NOMO-1 treated with DMSO at 0.1 percent for 48 hours (cell line): Measurements from ENCODE around the gene PBRM1.
A peak's percentile ranks its signal among the peaks of the same experiment; 100 is the strongest.
"Not testable (repeated sequence)": the region's sequence is repeated elsewhere in the genome, so short reads cannot be mapped to it uniquely, and the experiment has no call there.

Experiments
- DNase-seq: peaks from one replicate; lab custom pipeline; 2025; ENCODE audit not compliant: unreplicated experiment; lab: John Stamatoyannopoulos, UW

The PBRM1 gene

GRCh38 chr3:52536369-52537164 is 149.1 kb downstream of the PBRM1 start, which contains the start of gene UQCC5:
Gene UQCC5 (plus strand): TSS chr3:52536605. CDS start chr3:52536756, 151 bp downstream.
- DNase-seq: peak; percentile 97

GRCh38 chr3:52536112-52536368 is 149.7 kb downstream of the PBRM1 start:
- DNase-seq: no peak

GRCh38 chr3:52535411-52536111 is 150.2 kb downstream of the PBRM1 start:
- DNase-seq: no peak

- no peak for DNase-seq
These were observed 151.2 kb downstream of the PBRM1 start for GRCh38 chr3:52534281-52535183.

GRCh38 chr3:52533623-52534280 is 152.0 kb downstream of the PBRM1 start, which contains the start of gene NT5DC2:
Gene NT5DC2 (minus strand): TSS chr3:52533857. CDS start chr3:52533737, 120 bp downstream.
- DNase-seq: peak; percentile 58

- no peak for DNase-seq
These were observed 152.7 kb downstream of the PBRM1 start for GRCh38 chr3:52532838-52533622.

- DNase-seq: peak; percentile 30
These were observed 153.2 kb downstream of the PBRM1 start for GRCh38 chr3:52532517-52532837.

- no peak for DNase-seq
These were observed 153.7 kb downstream of the PBRM1 start for GRCh38 chr3:52531860-52532516.

- DNase-seq: no peak
These were observed 154.5 kb downstream of the PBRM1 start for GRCh38 chr3:52530918-52531826.

GRCh38 chr3:52529376-52530333 is 156.1 kb downstream of the PBRM1 start:
- no peak for DNase-seq

- no peak for DNase-seq
These were observed 156.9 kb downstream of the PBRM1 start for GRCh38 chr3:52528586-52529375.

- no peak for DNase-seq
These were observed 157.8 kb downstream of the PBRM1 start for GRCh38 chr3:52527732-52528585.

- DNase-seq: no peak
These were observed 158.5 kb downstream of the PBRM1 start for GRCh38 chr3:52527039-52527731.

- DNase-seq: not testable (repeated sequence)
These were observed 159.1 kb downstream of the PBRM1 start for GRCh38 chr3:52526671-52527038.
